ENCODE data around the gene HDAC1.
"Not testable (repeated sequence)": the region's sequence is repeated elsewhere in the genome, so short reads cannot be mapped to it uniquely, and the experiment has no call there.

The HDAC1 gene

GRCh38 chr1:32291708-32292538 lies at the start of gene HDAC1:
TSS of gene HDAC1 (plus strand) at chr1:32292083. CDS start at chr1:32292170, 87 bp downstream.
- DNase-seq, result peak; percentile 95

GRCh38 chr1:32242341-32242851 lies 49.5 kb upstream of the HDAC1 start:
- DNase-seq, result no peak

- no peak for DNase-seq
These were observed 45.0 kb upstream of the HDAC1 start, which contains the start of gene FAM167B for GRCh38 chr1:32246888-32247273. TSS of gene FAM167B (plus strand) at chr1:32247222. CDS start at chr1:32247422, 200 bp downstream.

- no peak for DNase-seq
These were observed 44.4 kb upstream of the HDAC1 start for GRCh38 chr1:32247452-32247851.

GRCh38 chr1:32247983-32248889 lies 43.6 kb upstream of the HDAC1 start:
- DNase-seq, result peak; percentile 68

GRCh38 chr1:32249831-32250525 lies 41.9 kb upstream of the HDAC1 start:
- DNase-seq, result peak; percentile 78

- peak; percentile 53 for DNase-seq
These were observed 40.8 kb upstream of the HDAC1 start, which contains the start of gene LCK for GRCh38 chr1:32250893-32251716. TSS of gene LCK (plus strand) at chr1:32251265. CDS start at chr1:32274330, 23,065 bp downstream.

GRCh38 chr1:32255072-32256071 lies 36.5 kb upstream of the HDAC1 start:
- DNase-seq, result no peak

- DNase-seq, result no peak
These were observed 35.2 kb upstream of the HDAC1 start for GRCh38 chr1:32256473-32257226.

- DNase-seq, result no peak
These were observed 34.7 kb upstream of the HDAC1 start for GRCh38 chr1:32257227-32257508.

- not testable (repeated sequence) for DNase-seq
These were observed 28.7 kb upstream of the HDAC1 start for GRCh38 chr1:32263236-32263593.

GRCh38 chr1:32263744-32264143 lies 28.1 kb upstream of the HDAC1 start:
- DNase-seq, result no peak

GRCh38 chr1:32265846-32266245 lies 26.0 kb upstream of the HDAC1 start:
- DNase-seq, result no peak

- no peak for DNase-seq
These were observed 24.8 kb upstream of the HDAC1 start for GRCh38 chr1:32266921-32267591.

- no peak for DNase-seq
These were observed 22.1 kb upstream of the HDAC1 start for GRCh38 chr1:32269744-32270143.

- no peak for DNase-seq
These were observed 19.1 kb upstream of the HDAC1 start for GRCh38 chr1:32272557-32273390.

- DNase-seq, result peak; percentile 83
These were observed 18.3 kb upstream of the HDAC1 start for GRCh38 chr1:32273391-32274208.
